Thyroid gland (tissue), 4 donors: ENCODE results near the gene CCDC170. TPM values are rescaled to one million over a fixed set of nuclear protein-coding genes. Genes with fewer than 3 reads are reported as not detected.
"Not testable (repeated sequence)": the region's sequence is repeated elsewhere in the genome, so short reads cannot be mapped to it uniquely, and the experiment has no call there.

ENCODE experiments used
- DNase-seq, 2 donors: peaks; one replicate each; pipeline ENCODE4 v3.0.0-alpha.2; 2019
- H3K27ac ChIP-seq, 3 donors: fragments of 200-600 bp; sonication (generic); 1 replicate in 2 of 3; 2 replicates in 1 of 3; pipeline ENCODE4 v1.5.1; 2016 to 2019; ENCODE audit warnings: mild to moderate bottlenecking in 1 of 3, moderate library complexity in 1 of 3
- H3K27me3 ChIP-seq: fragments of 200-600 bp; sonication (generic); one replicate; pipeline ENCODE4 v1.5.1; 2019
- H3K36me3 ChIP-seq, 2 donors: fragments of 200-600 bp; sonication (generic); one replicate each; pipeline ENCODE4 v1.5.1; 2016 to 2019
- H3K4me1 ChIP-seq, 2 donors: fragments of 200-600 bp; sonication (generic); one replicate each; pipeline ENCODE4 v1.5.1; 2017 to 2019
- H3K4me3 ChIP-seq, 3 donors: fragments of 200-600 bp; sonication (generic); replicated peaks in 1 of 3; 1 replicate in 2 of 3; 2 replicates in 1 of 3; pipeline ENCODE4 v1.5.1; 2016; ENCODE audit warnings: mild to moderate bottlenecking in 1 of 3
- H3K9me3 ChIP-seq: fragments of 200-600 bp; sonication (generic); one replicate; pipeline ENCODE4 v1.5.1; 2017
- POLR2A ChIP-seq, 2 donors: fragments of 450-650 bp; IDR thresholded peaks; one replicate each; pipeline ENCODE4 v1.6.1; 2017; ENCODE audit warnings: antibody characterized with exemption in 2 of 2, mild to moderate bottlenecking in 2 of 2, moderate library complexity in 1 of 2
- WGBS, 2 donors: methylation state at CpG; one replicate each; pipeline ENCODE4 v1.1.5; 2017; 5-methylcytosine and 5-hydroxymethylcytosine counted together
- intact Hi-C: fragments of 100-400 bp; cut with DNase I; formaldehyde crosslinking; loops from one replicate; pipeline ENCODE4 v1.15.1; 2023
- total RNA-seq, 4 donors: library from RNA; depleted of rRNA; stranded (reverse); fragments of >200 nt; gene quantifications; one replicate each; pipeline ENCODE4 v1.2.3, GENCODE V29; 2016
- TF ChIP-seq, protein P1 (sequence below), 6 experiments: fragments of 200-600 bp in 3 of 6; fragments of 450-650 bp in 3 of 6; sonication (generic) in 3 of 6; IDR thresholded peaks; one replicate each; pipeline ENCODE4 v1.5.1; 2016 to 2019; ENCODE audit warnings: antibody characterized with exemption in 6 of 6, mild to moderate bottlenecking in 2 of 6, inconsistent platforms in 1 of 6, moderate library complexity in 1 of 6

CCDC170 gene
- total RNA-seq, 4 donors from 2014 or later: 3.4 to 6.9 (median 4.2) TPM

DNA sequence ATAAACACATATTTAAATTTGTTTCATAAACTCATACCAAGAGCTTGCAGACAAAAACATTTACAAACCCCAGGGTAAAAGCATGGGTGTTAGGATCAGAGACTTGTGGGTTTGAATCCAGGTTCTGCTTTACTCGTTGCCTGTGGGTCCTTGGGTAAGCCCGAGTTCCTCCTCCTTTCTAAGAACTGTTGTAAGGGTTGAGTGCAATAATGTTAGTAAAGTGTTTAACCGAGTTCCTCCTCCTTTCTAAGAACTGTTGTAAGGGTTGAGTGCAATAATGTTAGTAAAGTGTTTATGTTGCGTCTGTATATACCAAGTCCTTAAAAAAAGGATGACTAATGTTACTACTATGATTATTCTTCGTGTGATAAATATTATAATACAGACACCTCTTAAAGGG is 18.7 kb downstream of the CCDC170 start:
- intact Hi-C loops: no loop called here
- Histone ChIP-seq H3K9me3 (no peaks in the 10 kb centered on the region), H3K27me3 (no peaks in the 10 kb centered on the region), H3K27ac (no peak overlapping the region), H3K4me1 (no peaks in the 10 kb centered on the region), H3K4me3 (no peak overlapping the region), H3K36me3 (no peaks in the 10 kb centered on the region)
- TF ChIP-seq, protein P1, sequence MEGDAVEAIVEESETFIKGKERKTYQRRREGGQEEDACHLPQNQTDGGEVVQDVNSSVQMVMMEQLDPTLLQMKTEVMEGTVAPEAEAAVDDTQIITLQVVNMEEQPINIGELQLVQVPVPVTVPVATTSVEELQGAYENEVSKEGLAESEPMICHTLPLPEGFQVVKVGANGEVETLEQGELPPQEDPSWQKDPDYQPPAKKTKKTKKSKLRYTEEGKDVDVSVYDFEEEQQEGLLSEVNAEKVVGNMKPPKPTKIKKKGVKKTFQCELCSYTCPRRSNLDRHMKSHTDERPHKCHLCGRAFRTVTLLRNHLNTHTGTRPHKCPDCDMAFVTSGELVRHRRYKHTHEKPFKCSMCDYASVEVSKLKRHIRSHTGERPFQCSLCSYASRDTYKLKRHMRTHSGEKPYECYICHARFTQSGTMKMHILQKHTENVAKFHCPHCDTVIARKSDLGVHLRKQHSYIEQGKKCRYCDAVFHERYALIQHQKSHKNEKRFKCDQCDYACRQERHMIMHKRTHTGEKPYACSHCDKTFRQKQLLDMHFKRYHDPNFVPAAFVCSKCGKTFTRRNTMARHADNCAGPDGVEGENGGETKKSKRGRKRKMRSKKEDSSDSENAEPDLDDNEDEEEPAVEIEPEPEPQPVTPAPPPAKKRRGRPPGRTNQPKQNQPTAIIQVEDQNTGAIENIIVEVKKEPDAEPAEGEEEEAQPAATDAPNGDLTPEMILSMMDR (IDR thresholded peaks at IDR 0.05): no peak
- TF ChIP-seq POLR2A (IDR thresholded peaks at IDR 0.05): no peak
- DNase-seq: no peak
- 72 to 89% methylated on average over 5 of the region's 5 CpGs for WGBS, 2 donors

- no peak for TF ChIP-seq POLR2A (IDR thresholded peaks at IDR 0.05)
- no peaks in the 10 kb centered on the region for H3K36me3 ChIP-seq
- no peak for DNase-seq
- no peak overlapping the region for H3K27ac ChIP-seq
- H3K4me3 ChIP-seq: no peak overlapping the region
- no peaks in the 10 kb centered on the region for H3K27me3 ChIP-seq
- intact Hi-C loops: no loop called here
- H3K9me3 ChIP-seq: no peaks in the 10 kb centered on the region
- no peaks in the 10 kb centered on the region for H3K4me1 ChIP-seq
- 87 to 89% methylated on average over 9 of the region's 9 CpGs for WGBS, 2 donors
These were observed 20.3 kb downstream of the CCDC170 start for GRCh38 chr6:151514000-151514730.

- H3K9me3 ChIP-seq, H3K36me3 ChIP-seq, H3K27ac ChIP-seq, intact Hi-C loops, DNase-seq, H3K4me3 ChIP-seq, H3K27me3 ChIP-seq, H3K4me1 ChIP-seq: not testable (repeated sequence)
- WGBS, 2 donors: 91 to 97% methylated on average over 5 of the region's 5 CpGs
These were observed 25.2 kb downstream of the CCDC170 start for GRCh38 chr6:151518992-151519391.

- no peak for TF ChIP-seq POLR2A (IDR thresholded peaks at IDR 0.05)
- TF ChIP-seq, protein P1 (IDR thresholded peaks at IDR 0.05): no peak
- H3K4me1 ChIP-seq: no peaks in the 10 kb centered on the region
- intact Hi-C loops: no loop called here
These were observed 29.2 kb downstream of the CCDC170 start for GRCh38 chr6:151523034-151523433.

DNA sequence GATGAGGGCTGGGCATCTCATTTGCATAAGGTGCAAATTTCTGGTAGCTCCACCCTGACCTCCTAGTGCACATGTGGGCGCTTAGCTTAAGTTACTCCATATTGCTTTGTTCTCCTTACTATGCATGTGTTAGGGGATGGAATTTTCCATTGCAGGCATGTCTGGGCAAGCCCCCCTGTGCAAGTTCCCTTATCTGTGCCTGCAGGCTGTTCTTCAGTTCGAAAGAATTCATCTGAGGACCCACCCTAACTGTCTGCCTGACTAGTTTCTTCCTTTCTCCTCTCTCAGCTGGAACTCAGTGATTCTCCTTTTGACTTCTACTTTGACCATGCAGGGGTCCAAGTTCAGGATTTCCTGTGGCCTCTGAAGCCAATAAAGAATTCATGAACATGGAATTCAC is 30.2 kb downstream of the CCDC170 start:
- TF ChIP-seq, protein P1 (IDR thresholded peaks at IDR 0.05): no peak
- no peak for TF ChIP-seq POLR2A (IDR thresholded peaks at IDR 0.05)
- intact Hi-C loops: no loop called here
- no peaks in the 10 kb centered on the region for H3K9me3 ChIP-seq
- WGBS, 2 donors: 83 to 86% methylated on average over 2 of the region's 2 CpGs
- no peak overlapping the region for H3K27ac ChIP-seq
- H3K4me3 ChIP-seq: no peak overlapping the region
- H3K36me3 ChIP-seq: no peaks in the 10 kb centered on the region
- no peak for DNase-seq
- no peaks in the 10 kb centered on the region for H3K4me1 ChIP-seq
- H3K27me3 ChIP-seq: no peaks in the 10 kb centered on the region

More at GRCh38 chr6:151523034-151523433, 29.2 kb downstream of the CCDC170 start:
- no peaks in the 10 kb centered on the region for H3K27me3 ChIP-seq
- H3K36me3 ChIP-seq: no peaks in the 10 kb centered on the region
- H3K4me3 ChIP-seq: no peak overlapping the region
- 86 to 93% methylated on average over 1 of the region's 1 CpG for WGBS, 2 donors
- H3K27ac ChIP-seq: no peak overlapping the region
- H3K9me3 ChIP-seq: no peaks in the 10 kb centered on the region
- DNase-seq: no peak

DNA sequence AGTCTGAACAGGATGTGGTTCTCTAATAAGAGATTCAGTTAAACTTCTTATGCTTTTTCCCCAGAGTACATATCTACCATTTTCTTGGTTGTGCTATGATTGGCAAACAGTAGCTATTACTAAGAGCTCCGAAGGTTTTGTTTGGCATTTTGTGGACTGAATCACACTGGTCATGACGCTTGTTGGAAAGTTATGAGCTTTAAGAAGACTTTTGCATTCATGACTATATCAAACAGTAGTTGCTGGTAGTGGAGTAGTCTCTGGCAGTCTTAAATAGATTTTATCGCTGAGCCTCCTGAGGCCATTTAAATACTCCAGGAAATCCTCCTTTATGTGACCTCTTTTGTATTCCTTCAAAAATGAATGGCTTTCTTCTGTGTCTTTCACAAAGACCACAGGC is 40.8 kb downstream of the CCDC170 start:
- no peak overlapping the region for H3K27ac ChIP-seq
- H3K27me3 ChIP-seq: no peaks in the 10 kb centered on the region
- H3K4me3 ChIP-seq: no peak overlapping the region
- WGBS, 2 donors: 90 to 93% methylated on average over 3 of the region's 3 CpGs
- intact Hi-C loops: no loop called here
- TF ChIP-seq, protein P1 (IDR thresholded peaks at IDR 0.05): no peak
- TF ChIP-seq POLR2A (IDR thresholded peaks at IDR 0.05): no peak
- H3K36me3 ChIP-seq: no peaks in the 10 kb centered on the region
- DNase-seq: no peak
- H3K4me1 ChIP-seq: peaks cover 4 to 12% of the 10 kb centered on the region in 2 donors
- H3K9me3 ChIP-seq: no peaks in the 10 kb centered on the region
